PC-3 (cell line): Measurements from ENCODE around the gene SOS1. TPM values are rescaled to one million over a fixed set of nuclear protein-coding genes. Genes with fewer than 3 reads are reported as not detected.

Experiments used
- ATAC-seq: fragments of 200-7000 bp; cut with Tn5 transposase; 2 replicates; pipeline ENCODE4 v1.9.1; 2020; ENCODE audit warnings: mild to moderate bottlenecking, moderate library complexity
- BruUV-seq: library from RNA; stranded (reverse); fragments of 400-500 nt; replicated peaks from 2 replicates; lab custom pipeline; 2021; lab: Mats Ljungman, UMichigan
- CTCF ChIA-PET: fragments of 300-600 bp; sonication (Branson Sonifier 250); formaldehyde crosslinking; loops from one replicate; lab custom pipeline; 2022; ENCODE audit warnings: antibody characterized with exemption; lab: Charles Lee
- POLR2A ChIA-PET: fragments of 300-600 bp; sonication (Branson Sonifier 250); formaldehyde crosslinking; loops from one replicate; lab custom pipeline; 2022; ENCODE audit warnings: antibody characterized with exemption; ENCODE audit not compliant: unreplicated experiment; lab: Charles Lee
- DNase-seq: peaks from one replicate; pipeline ENCODE4 v3.0.0-alpha.2; 2015
- H2AFZ ChIP-seq: fragments of 300-600 bp; sonication (generic); 2 replicates; pipeline ENCODE4 v1.6.0; 2016; ENCODE audit warnings: antibody characterized with exemption, low read length
- H3F3A ChIP-seq: fragments of 300-600 bp; sonication (generic); one replicate; pipeline ENCODE4 v1.6.0; 2017; ENCODE audit warnings: antibody characterized with exemption, low read length, control low read depth, mild to moderate bottlenecking; ENCODE audit not compliant: unreplicated experiment
- H3K27ac ChIP-seq: fragments of 300-600 bp; sonication (generic); 2 replicates; pipeline ENCODE4 v1.5.1; 2016; ENCODE audit warnings: mild to moderate bottlenecking, low read length
- H3K27me3 ChIP-seq: fragments of 300-600 bp; sonication (generic); 2 replicates; pipeline ENCODE4 v1.6.1; 2016; ENCODE audit warnings: low read length, mixed read lengths
- H3K36me3 ChIP-seq: fragments of 300-600 bp; sonication (generic); 2 replicates; pipeline ENCODE4 v1.6.1; 2016; ENCODE audit warnings: low read depth, mixed run types, low read length, mixed read lengths
- H3K4me1 ChIP-seq: fragments of 300-600 bp; sonication (generic); 2 replicates; pipeline ENCODE4 v1.5.1; 2016; ENCODE audit warnings: low read length; ENCODE audit not compliant: insufficient read depth
- H3K4me2 ChIP-seq: fragments of 300-600 bp; sonication (generic); 2 replicates; pipeline ENCODE4 v1.6.0; 2016; ENCODE audit warnings: low read length
- H3K4me3 ChIP-seq: fragments of 300-600 bp; sonication (generic); 2 replicates; pipeline ENCODE4 v1.5.1; 2016; ENCODE audit warnings: mild to moderate bottlenecking, low read length, mixed read lengths
- H3K79me2 ChIP-seq: fragments of 300-600 bp; sonication (generic); 2 replicates; pipeline ENCODE4 v1.6.1; 2017; ENCODE audit warnings: low read length, mixed read lengths
- H3K9ac ChIP-seq: fragments of 300-600 bp; sonication (generic); 2 replicates; pipeline ENCODE4 v1.6.0; 2016; ENCODE audit warnings: mild to moderate bottlenecking, low read length
- H3K9me2 ChIP-seq: fragments of 300-600 bp; sonication (generic); replicated peaks from 2 replicates; pipeline ENCODE4 v1.6.1; 2016; ENCODE audit warnings: mixed run types, low read length, mixed read lengths
- H3K9me3 ChIP-seq: fragments of 300-600 bp; sonication (generic); 2 replicates; pipeline ENCODE4 v1.6.1; 2016; ENCODE audit warnings: low read length, mixed read lengths
- H4K20me1 ChIP-seq: fragments of 300-600 bp; sonication (generic); 2 replicates; pipeline ENCODE4 v1.6.1; 2016; ENCODE audit warnings: low read length, mixed read lengths
- CTCF ChIP-seq: fragments of 300-600 bp; sonication (generic); conservative IDR thresholded peaks from 2 replicates; pipeline ENCODE4 v1.5.1; 2017; ENCODE audit warnings: antibody characterized with exemption, low read depth, mild to moderate bottlenecking, low read length
- EZH2 ChIP-seq: fragments of 300-600 bp; sonication (generic); IDR thresholded peaks from one replicate; pipeline ENCODE4 v1.6.1; 2017; ENCODE audit warnings: antibody characterized with exemption, mild to moderate bottlenecking, low read length; ENCODE audit not compliant: unreplicated experiment
- EZH2phosphoT487 ChIP-seq: fragments of 300-600 bp; sonication (generic); IDR thresholded peaks from 2 replicates; pipeline ENCODE4 v1.6.1; 2018; ENCODE audit warnings: mild to moderate bottlenecking, antibody characterized with exemption, low read length, borderline replicate concordance
- intact Hi-C: fragments of 100-400 bp; cut with micrococcal nuclease; formaldehyde crosslinking; loops from 2 replicates; pipeline ENCODE4 v1.9.0; 2023
- total RNA-seq: library from RNA; depleted of rRNA; stranded (reverse); fragments of >200 nt; gene quantifications from 2 replicates; pipeline ENCODE4 v1.2.3, GENCODE V29; 2014

SOS1 gene
- total RNA-seq, 1 experiment from 2014 or later = 9.7 TPM

GRCh38 chr2:39119732-39120520 lies 925 bp downstream of the SOS1 start:
- peak; percentile 55 for DNase-seq
- peak; percentile 33; the same call in 1 of the 2 replicates for TF ChIP-seq CTCF
- TF ChIP-seq EZH2phosphoT487 = no peak
- H3K9me3 ChIP-seq = no peaks in the 10 kb centered on the region
- ATAC-seq = peak; percentile 37
- peaks cover 53% of the 10 kb centered on the region for H3K79me2 ChIP-seq
- H3K27me3 ChIP-seq = no peaks in the 10 kb centered on the region
- H3K4me1 ChIP-seq = peaks cover 28% of the 10 kb centered on the region
- H4K20me1 ChIP-seq = peaks cover 22% of the 10 kb centered on the region; the same call in 1 of the 2 replicates
- peak overlapping the region; percentile 94 for H3K4me2 ChIP-seq
- peak overlapping the region; percentile 84 for H3K4me3 ChIP-seq
- H3K27ac ChIP-seq = peak overlapping the region; percentile 38
- peak overlapping the region; percentile 86 for H2AFZ ChIP-seq
- no peaks in the 10 kb centered on the region for H3F3A ChIP-seq
- peak overlapping the region; percentile 82 for H3K9ac ChIP-seq
- H3K9me2 ChIP-seq = no peaks in the 10 kb centered on the region
- no peaks in the 10 kb centered on the region; the same call in 1 of the 2 replicates for H3K36me3 ChIP-seq
- intact Hi-C loops = loop anchor here (2.0 kb wide), 1 partner anchor 61 kb away; no protein-coding TSS in a partner anchor
- BruUV-seq = no TSS peak
- POLR2A ChIA-PET = interaction anchor here (0.6 to 1.1 kb wide), 5 partner anchors 22 to 172 kb away, joined by 3 to 9 read pairs (median 4); no protein-coding TSS in a partner anchor
- CTCF ChIA-PET = interaction anchor here (0.5 to 1.7 kb wide), 5 partner anchors 49 to 176 kb away, joined by 3 to 5 read pairs (median 4); no protein-coding TSS in a partner anchor

GRCh38 chr2:39118786-39119499 lies 1.9 kb downstream of the SOS1 start:
- DNase-seq (no peak), ATAC-seq (no peak)
- Histone ChIP-seq H2AFZ (peak overlapping the region; percentile 86), H3K9me3 (no peaks in the 10 kb centered on the region), H3F3A (no peaks in the 10 kb centered on the region), H4K20me1 (peaks cover 22% of the 10 kb centered on the region; the same call in 1 of the 2 replicates), H3K4me2 (peak overlapping the region; percentile 94), H3K9ac (peak overlapping the region; percentile 82), H3K4me1 (peaks cover 27% of the 10 kb centered on the region), H3K27me3 (no peaks in the 10 kb centered on the region), H3K79me2 (peaks cover 62% of the 10 kb centered on the region), H3K9me2 (no peaks in the 10 kb centered on the region), H3K36me3 (no peaks in the 10 kb centered on the region; the same call in 1 of the 2 replicates), H3K4me3 (peak overlapping the region; percentile 84), H3K27ac (0 out of 2 replicates have a peak overlapping the region, but pooled peaks have one; percentile 38)
- intact Hi-C loops = loop anchor here (2.0 kb wide), 1 partner anchor 60 kb away; no protein-coding TSS in a partner anchor
- BruUV-seq = TSS peak; percentile 35
- POLR2A ChIA-PET = interaction anchor here (1.1 kb wide), 1 partner anchor 109 kb away, joined by 6 read pairs; no protein-coding TSS in a partner anchor
- TF ChIP-seq CTCF = no peak
- no peak for TF ChIP-seq EZH2phosphoT487
- TF ChIP-seq EZH2 = no peak
- CTCF ChIA-PET = interaction anchor here (1.0 kb wide), 2 partner anchors 84 to 171 kb away, joined by 3 read pairs; no protein-coding TSS in a partner anchor
